Mesodermal cell (in vitro differentiated cells): ENCODE results near the gene TPPP2.
"Not testable (repeated sequence)": the region's sequence is repeated elsewhere in the genome, so short reads cannot be mapped to it uniquely, and the experiment has no call there.

Experiments used
- H3K27ac ChIP-seq: 2 replicates; pipeline ENCODE4 v1.7.0; 2013; ENCODE audit warnings: mild to moderate bottlenecking, low read depth, low read length, moderate library complexity; ENCODE audit not compliant: severe bottlenecking
- H3K36me3 ChIP-seq: 2 replicates; pipeline ENCODE4 v1.7.1; 2013; ENCODE audit warnings: mild to moderate bottlenecking, low read length, moderate library complexity; ENCODE audit not compliant: control insufficient read depth, insufficient read depth
- H3K4me1 ChIP-seq: one replicate; pipeline ENCODE4 v1.7.1; 2013; ENCODE audit warnings: mild to moderate bottlenecking, low read length; ENCODE audit not compliant: insufficient read depth, control insufficient read depth, poor library complexity, severe bottlenecking
- H3K4me3 ChIP-seq: 2 replicates; pipeline ENCODE4 v1.7.0; 2013; ENCODE audit warnings: low read length, control low read depth, mild to moderate bottlenecking; ENCODE audit not compliant: insufficient read depth, poor library complexity, severe bottlenecking; ENCODE audit errors: extremely low read depth
- H3K9me3 ChIP-seq: 2 replicates; pipeline ENCODE4 v1.7.1; 2013; ENCODE audit warnings: mild to moderate bottlenecking, low read length, moderate library complexity; ENCODE audit not compliant: control insufficient read depth
- WGBS, 2 experiments: methylation state at CpG; one replicate each; pipeline ENCODE4 v1.1.5; 2013; ENCODE audit warnings: missing lambda C conversion rate in 2 of 2; ENCODE audit not compliant: insufficient coverage in 2 of 2; 5-methylcytosine and 5-hydroxymethylcytosine counted together

Gene TPPP2

DNA sequence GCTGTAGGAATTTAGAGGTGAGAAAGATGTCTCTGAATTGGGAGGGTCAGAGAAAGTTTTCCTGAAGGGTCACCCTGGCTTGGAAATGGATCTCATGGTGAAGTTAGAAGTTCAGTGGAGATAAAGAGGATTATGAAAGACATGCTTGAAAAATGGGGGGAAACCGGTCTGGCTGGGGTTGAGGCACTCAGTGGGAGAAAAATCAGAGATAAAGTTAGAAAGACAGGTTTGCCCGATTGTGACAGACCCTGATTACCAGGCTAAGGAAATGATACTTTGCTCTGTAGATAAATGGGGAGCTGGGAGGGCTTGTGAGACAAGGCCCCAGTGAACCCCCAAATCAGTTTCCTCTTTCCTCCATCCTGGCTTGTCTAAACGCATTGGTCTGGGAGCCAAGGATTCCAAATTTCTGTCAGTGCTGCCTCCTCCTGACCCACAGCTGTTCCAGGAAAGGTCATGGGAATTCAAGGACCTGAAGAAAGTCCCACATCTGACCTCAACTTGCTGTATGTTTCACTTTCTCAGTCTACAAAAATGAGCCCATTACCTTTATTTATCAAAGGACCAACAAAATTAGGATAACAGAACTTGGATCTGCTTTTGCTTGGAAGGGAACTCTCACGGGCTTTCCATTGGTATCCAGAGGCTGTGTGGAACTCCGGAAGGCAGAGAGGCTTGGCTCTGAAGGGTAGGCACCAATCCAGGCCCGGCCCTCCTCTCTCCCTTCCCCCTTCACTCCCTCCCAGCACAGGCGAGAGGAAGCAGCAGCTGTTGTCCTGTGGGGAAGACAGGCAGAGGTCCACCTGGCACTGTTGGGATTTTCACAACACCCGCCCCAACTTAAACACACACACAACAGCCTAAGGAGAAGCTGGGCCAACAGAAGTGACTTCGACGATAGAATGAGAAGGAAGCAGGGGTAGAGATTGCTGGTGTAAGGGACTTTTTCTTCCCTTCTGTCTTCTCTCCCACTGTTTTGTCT lies 8.7 kb downstream of the TPPP2 start:
- no peaks in the 10 kb centered on the region for H3K36me3 ChIP-seq
- 43 to 81% methylated on average over 3 to 7 of the region's 10 CpGs for WGBS, 2 experiments
- H3K9me3 ChIP-seq, result no peaks in the 10 kb centered on the region
- H3K4me1 ChIP-seq, result peaks cover 23% of the 10 kb centered on the region
- peak overlapping the region; percentile 29 for H3K27ac ChIP-seq
- no peak overlapping the region for H3K4me3 ChIP-seq

DNA sequence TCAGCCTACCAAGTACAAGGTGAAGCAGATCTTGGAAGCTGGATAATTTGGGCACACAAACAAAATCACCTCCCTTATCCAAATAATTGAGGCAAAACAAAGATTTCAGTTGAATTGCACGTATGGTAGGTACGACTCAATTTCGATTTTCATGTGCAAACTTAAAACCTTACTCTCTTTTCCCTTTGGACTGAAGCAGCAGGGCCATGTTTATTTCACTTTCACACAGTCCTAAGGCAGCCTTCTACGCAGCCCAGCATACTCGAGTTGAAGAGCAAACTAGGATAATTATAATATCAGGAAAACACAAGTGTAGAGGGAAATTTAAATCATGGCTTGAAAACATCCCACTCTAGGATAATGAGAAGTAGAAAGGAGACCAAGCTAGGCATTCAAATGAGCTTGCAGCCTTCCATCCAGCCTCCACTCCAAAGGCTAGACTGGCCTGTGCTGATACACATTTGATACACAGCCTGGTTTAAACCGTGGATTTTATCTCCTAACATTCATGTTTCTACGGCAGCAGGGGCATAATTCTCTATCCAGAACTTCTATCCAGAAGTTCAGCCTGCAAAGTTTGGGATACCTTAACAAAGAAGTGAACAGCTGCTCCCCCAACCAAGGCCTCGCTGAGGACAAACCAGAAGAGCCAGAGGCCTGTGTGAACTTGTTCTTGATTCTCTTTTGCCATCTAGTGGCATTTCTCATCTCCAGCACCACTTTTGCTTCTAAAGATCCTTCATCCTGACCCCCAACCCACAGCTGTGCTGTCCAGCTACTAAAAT lies 9.8 kb downstream of the TPPP2 start:
- Histone ChIP-seq H3K36me3 (no peaks in the 10 kb centered on the region), H3K9me3 (no peaks in the 10 kb centered on the region), H3K4me1 (peaks cover 31% of the 10 kb centered on the region), H3K4me3 (no peak overlapping the region), H3K27ac (no peak overlapping the region)
- WGBS, 2 experiments, result 45 to 49% methylated on average over 6 of the region's 8 CpGs

DNA sequence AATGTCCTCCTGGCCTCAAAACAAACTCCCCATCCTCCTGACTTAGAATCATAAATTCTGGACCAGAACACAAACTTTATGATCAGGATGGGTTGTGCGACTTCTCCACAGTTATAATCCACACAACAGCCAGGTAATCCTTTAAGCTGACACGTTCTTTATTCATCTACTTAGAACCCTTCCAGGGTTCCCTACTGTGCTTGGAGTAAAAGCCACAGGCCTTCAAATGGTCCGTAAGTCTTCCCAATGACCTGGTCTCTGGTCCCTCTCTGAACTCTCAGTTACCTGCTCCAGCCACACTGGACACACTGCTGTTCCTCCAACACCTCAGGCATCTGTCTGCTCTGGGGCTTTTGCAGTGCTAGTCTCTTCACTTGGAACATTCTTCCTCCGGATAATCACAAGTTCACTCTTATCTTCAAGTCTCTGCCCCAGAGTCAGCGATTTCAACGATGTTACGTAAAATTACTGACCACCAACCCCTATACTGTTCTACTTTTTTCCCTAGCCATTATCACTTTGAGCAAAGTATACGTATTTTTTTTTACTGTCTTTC lies 10.4 kb downstream of the TPPP2 start:
- Histone ChIP-seq H3K4me3 (no peak overlapping the region), H3K9me3 (no peaks in the 10 kb centered on the region), H3K27ac (no peak overlapping the region), H3K4me1 (peaks cover 31% of the 10 kb centered on the region), H3K36me3 (no peaks in the 10 kb centered on the region)
- WGBS, 2 experiments, result 78 to 83% methylated on average over 7 to 8 of the region's 8 CpGs

- 86 to 93% methylated on average over 3 of the region's 3 CpGs for WGBS, 2 experiments
- peaks cover 31% of the 10 kb centered on the region for H3K4me1 ChIP-seq
- not testable (repeated sequence) for H3K9me3 ChIP-seq, H3K4me3 ChIP-seq, H3K27ac ChIP-seq, H3K36me3 ChIP-seq
Measured at GRCh38 chr14:21040941-21041340, 10.9 kb downstream of the TPPP2 start.

- WGBS, 2 experiments, result 79 to 95% methylated on average over 6 to 8 of the region's 11 CpGs
- Histone ChIP-seq H3K36me3 (no peaks in the 10 kb centered on the region), H3K4me1 (peaks cover 31% of the 10 kb centered on the region), H3K27ac (no peak within 1 kb of the TSS), H3K4me3 (no peak within 1 kb of the TSS), H3K9me3 (no peaks in the 10 kb centered on the region)
Measured at GRCh38 chr14:21041676-21042433, 11.8 kb downstream of the TPPP2 start, which contains the start of gene RNASE7. Gene RNASE7, plus strand, starts transcription at chr14:21042362. Its CDS starts 631 bp downstream, at chr14:21042993.

DNA sequence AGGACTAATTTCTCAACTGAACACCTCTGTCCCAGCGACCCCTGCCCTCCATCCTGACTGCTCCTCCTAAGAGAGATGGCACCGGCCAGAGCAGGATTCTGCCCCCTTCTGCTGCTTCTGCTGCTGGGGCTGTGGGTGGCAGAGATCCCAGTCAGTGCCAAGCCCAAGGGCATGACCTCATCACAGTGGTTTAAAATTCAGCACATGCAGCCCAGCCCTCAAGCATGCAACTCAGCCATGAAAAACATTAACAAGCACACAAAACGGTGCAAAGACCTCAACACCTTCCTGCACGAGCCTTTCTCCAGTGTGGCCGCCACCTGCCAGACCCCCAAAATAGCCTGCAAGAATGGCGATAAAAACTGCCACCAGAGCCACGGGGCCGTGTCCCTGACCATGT lies 12.9 kb downstream of the TPPP2 start:
- no peaks in the 10 kb centered on the region for H3K9me3 ChIP-seq
- no peaks in the 10 kb centered on the region for H3K36me3 ChIP-seq
- H3K4me1 ChIP-seq, result peaks cover 31% of the 10 kb centered on the region
- no peak overlapping the region for H3K27ac ChIP-seq
- WGBS, 2 experiments, result 86 to 87% methylated on average over 6 to 8 of the region's 8 CpGs
- H3K4me3 ChIP-seq, result no peak overlapping the region

DNA sequence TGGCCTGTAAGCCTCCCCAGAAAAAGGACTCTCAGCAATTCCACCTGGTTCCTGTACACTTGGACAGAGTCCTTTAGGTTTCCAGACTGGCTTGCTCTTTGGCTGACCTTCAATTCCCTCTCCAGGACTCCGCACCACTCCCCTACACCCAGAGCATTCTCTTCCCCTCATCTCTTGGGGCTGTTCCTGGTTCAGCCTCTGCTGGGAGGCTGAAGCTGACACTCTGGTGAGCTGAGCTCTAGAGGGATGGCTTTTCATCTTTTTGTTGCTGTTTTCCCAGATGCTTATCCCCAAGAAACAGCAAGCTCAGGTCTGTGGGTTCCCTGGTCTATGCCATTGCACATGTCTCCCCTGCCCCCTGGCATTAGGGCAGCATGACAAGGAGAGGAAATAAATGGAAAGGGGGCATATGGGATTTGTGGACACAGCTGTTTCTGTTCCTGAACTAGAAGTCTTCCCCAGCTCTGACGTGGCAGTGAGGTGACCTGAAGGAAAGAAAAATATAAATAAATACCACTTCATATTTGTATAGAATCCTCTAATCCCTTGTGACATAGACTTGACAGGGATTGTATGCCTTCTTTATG lies 13.5 kb downstream of the TPPP2 start:
- H3K4me3 ChIP-seq, result no peak overlapping the region
- no peaks in the 10 kb centered on the region for H3K9me3 ChIP-seq
- peaks cover 27% of the 10 kb centered on the region for H3K4me1 ChIP-seq
- no peaks in the 10 kb centered on the region for H3K36me3 ChIP-seq
- WGBS, 2 experiments, result no CpG with 5 or more reads among the region's 2 CpGs
- no peak overlapping the region for H3K27ac ChIP-seq

- 71 to 79% methylated on average over 2 to 3 of the region's 6 CpGs for WGBS, 2 experiments
- H3K4me3 ChIP-seq, result no peak overlapping the region
- no peaks in the 10 kb centered on the region for H3K36me3 ChIP-seq
- no peaks in the 10 kb centered on the region for H3K9me3 ChIP-seq
- H3K4me1 ChIP-seq, result peaks cover 23% of the 10 kb centered on the region
- no peak overlapping the region for H3K27ac ChIP-seq
Measured at GRCh38 chr14:21043974-21044618, 14.1 kb downstream of the TPPP2 start.

- no peak overlapping the region for H3K4me3 ChIP-seq
- WGBS, 2 experiments, result 100% methylated on average over 1 to 2 of the region's 2 CpGs
- H3K27ac ChIP-seq, result no peak overlapping the region
- H3K4me1 ChIP-seq, result peaks cover 13% of the 10 kb centered on the region
- no peaks in the 10 kb centered on the region for H3K9me3 ChIP-seq
- H3K36me3 ChIP-seq, result no peaks in the 10 kb centered on the region
Measured at GRCh38 chr14:21047378-21047781, 17.4 kb downstream of the TPPP2 start.
